GM12878 (cell line): ENCODE measurements around the gene PAGE5. TPM values are rescaled to one million over a fixed set of nuclear protein-coding genes. Genes with fewer than 3 reads are reported as not detected.

Experiments
- polyA plus RNA-seq, 11 experiments: library from polyadenylated mRNA; depleted of rRNA in 4 of 11; unstranded in 6 of 11; stranded (reverse) in 5 of 11; fragments of >200 nt; fragmentation: Nextera tagmentation in 4 of 11; fragmentation: Illumina TruSeq in 1 of 11; extraction: Ambion mirVana in 4 of 11; extraction: Trizol in 1 of 11; gene quantifications; 1 replicate in 1 of 11; 2 replicates in 10 of 11; pipeline versions ENCODE4 v1.2.1 to v1.2.3, GENCODE V29; 2011 to 2016; ENCODE audit warnings: inconsistent platforms in 2 of 11, missing spikeins in 2 of 11, low read depth in 1 of 11
- total RNA-seq, 4 experiments: library from RNA; depleted of rRNA in 3 of 4; stranded (reverse); fragments of >200 nt in 3 of 4; fragmentation: Illumina TruSeq in 1 of 4; extraction: Trizol in 1 of 4; gene quantifications; 2 replicates each; pipeline versions ENCODE4 v1.2.1 to v1.2.3, GENCODE V29; 2013 to 2021

Gene PAGE5
- total and polyA plus RNA-seq, 10 of the 15 experiments (the other 5 are each of a cell fraction or from before 2014, with no cell fraction given), result 0.23 to 3.7 (median 0.47) TPM; not detected in 6

Other genes starting within 250 kb of the PAGE5 start
- gene PFKFB1, start 226.2 kb upstream of the PAGE5 start, total RNA-seq (2014; rRNA removed), result 0.11 and 0.45 TPM in 2 replicates
- 0.27 and 0.41 TPM in 2 replicates for gene PFKFB1, start 226.2 kb upstream of the PAGE5 start, total RNA-seq (2014; rRNA removed; fragmentation: Illumina TruSeq; extraction: Trizol)
- gene PFKFB1, start 226.2 kb upstream of the PAGE5 start, total RNA-seq (2021), result 0.35 and 0.38 TPM in 2 replicates
- gene PFKFB1, start 226.2 kb upstream of the PAGE5 start, polyA plus RNA-seq (2011; rRNA removed), result 0.43 and 0.48 TPM in 2 replicates
- 0.44 and 1.00 TPM in 2 replicates for gene PFKFB1, start 226.2 kb upstream of the PAGE5 start, polyA plus RNA-seq (2014; fragmentation: Illumina TruSeq; extraction: Trizol)
- gene PFKFB1, start 226.2 kb upstream of the PAGE5 start, polyA plus RNA-seq (2014; fragmentation: Nextera tagmentation; extraction: Ambion mirVana), result under 1 TPM; 0.23 to 0.33 TPM
- 0.34 and 0.35 TPM in 2 replicates for gene PFKFB1, start 226.2 kb upstream of the PAGE5 start, polyA plus RNA-seq (2014; rRNA removed)
- gene PFKFB1, start 226.2 kb upstream of the PAGE5 start, polyA plus RNA-seq (2016; fragmentation: Nextera tagmentation; extraction: Ambion mirVana), result under 1 TPM; 0.13 to 0.59 TPM
- 14.3 and 14.9 TPM in 2 replicates for gene APEX2, start 220.0 kb upstream of the PAGE5 start, total RNA-seq (2014; rRNA removed)
- 15.4 and 17.3 TPM in 2 replicates for gene APEX2, start 220.0 kb upstream of the PAGE5 start, total RNA-seq (2014; rRNA removed; fragmentation: Illumina TruSeq; extraction: Trizol)
- 35.4 and 38.9 TPM in 2 replicates for gene APEX2, start 220.0 kb upstream of the PAGE5 start, total RNA-seq (2021)
- gene APEX2, start 220.0 kb upstream of the PAGE5 start, polyA plus RNA-seq (2011; rRNA removed), result 21.1 and 41.7 TPM in 2 replicates
- 24.5 and 35.7 TPM in 2 replicates for gene APEX2, start 220.0 kb upstream of the PAGE5 start, polyA plus RNA-seq (2014; fragmentation: Illumina TruSeq; extraction: Trizol)
- 10 to 100 TPM; 18.9 to 20.4 TPM for gene APEX2, start 220.0 kb upstream of the PAGE5 start, polyA plus RNA-seq (2014; fragmentation: Nextera tagmentation; extraction: Ambion mirVana)
- 43.5 and 44.2 TPM in 2 replicates for gene APEX2, start 220.0 kb upstream of the PAGE5 start, polyA plus RNA-seq (2014; rRNA removed)
- 10 to 100 TPM; 51.4 to 51.7 TPM for gene APEX2, start 220.0 kb upstream of the PAGE5 start, polyA plus RNA-seq (2016; fragmentation: Nextera tagmentation; extraction: Ambion mirVana)
- not detected in 2 replicates for gene ALAS2, start 189.4 kb upstream of the PAGE5 start, total RNA-seq (2014; rRNA removed)
- not detected in 2 replicates for gene ALAS2, start 189.4 kb upstream of the PAGE5 start, total RNA-seq (2014; rRNA removed; fragmentation: Illumina TruSeq; extraction: Trizol)
- not detected in 2 replicates for gene ALAS2, start 189.4 kb upstream of the PAGE5 start, total RNA-seq (2021)
- not detected in 2 replicates for gene ALAS2, start 189.4 kb upstream of the PAGE5 start, polyA plus RNA-seq (2011; rRNA removed)
- not detected in 2 replicates for gene ALAS2, start 189.4 kb upstream of the PAGE5 start, polyA plus RNA-seq (2014; fragmentation: Illumina TruSeq; extraction: Trizol)
- gene ALAS2, start 189.4 kb upstream of the PAGE5 start, polyA plus RNA-seq (2014; fragmentation: Nextera tagmentation; extraction: Ambion mirVana), result not detected
- not detected in 2 replicates for gene ALAS2, start 189.4 kb upstream of the PAGE5 start, polyA plus RNA-seq (2014; rRNA removed)
- not detected for gene ALAS2, start 189.4 kb upstream of the PAGE5 start, polyA plus RNA-seq (2016; fragmentation: Nextera tagmentation; extraction: Ambion mirVana)
- not detected in 2 replicates for gene PAGE2B, start 145.3 kb upstream of the PAGE5 start, total RNA-seq (2014; rRNA removed)
- not detected in 2 replicates for gene PAGE2B, start 145.3 kb upstream of the PAGE5 start, total RNA-seq (2014; rRNA removed; fragmentation: Illumina TruSeq; extraction: Trizol)
- not detected in 2 replicates for gene PAGE2B, start 145.3 kb upstream of the PAGE5 start, total RNA-seq (2021)
- 0.65 and 0.94 TPM in 2 replicates for gene PAGE2B, start 145.3 kb upstream of the PAGE5 start, polyA plus RNA-seq (2011; rRNA removed)
- gene PAGE2B, start 145.3 kb upstream of the PAGE5 start, polyA plus RNA-seq (2014; fragmentation: Illumina TruSeq; extraction: Trizol), result not detected in 2 replicates
- gene PAGE2B, start 145.3 kb upstream of the PAGE5 start, polyA plus RNA-seq (2014; fragmentation: Nextera tagmentation; extraction: Ambion mirVana), result under 1 TPM in 1 of 2 experiments, not detected in 1; 0.22 TPM
- 0.32 TPM in 1 of 2 replicates, not detected in the other for gene PAGE2B, start 145.3 kb upstream of the PAGE5 start, polyA plus RNA-seq (2014; rRNA removed)
- gene PAGE2B, start 145.3 kb upstream of the PAGE5 start, polyA plus RNA-seq (2016; fragmentation: Nextera tagmentation; extraction: Ambion mirVana), result not detected
- not detected in 2 replicates for gene PAGE2, start 131.3 kb upstream of the PAGE5 start, total RNA-seq (2014; rRNA removed)
- gene PAGE2, start 131.3 kb upstream of the PAGE5 start, total RNA-seq (2014; rRNA removed; fragmentation: Illumina TruSeq; extraction: Trizol), result not detected in 2 replicates
- not detected in 2 replicates for gene PAGE2, start 131.3 kb upstream of the PAGE5 start, total RNA-seq (2021)
- 0.81 and 0.85 TPM in 2 replicates for gene PAGE2, start 131.3 kb upstream of the PAGE5 start, polyA plus RNA-seq (2011; rRNA removed)
- not detected in 2 replicates for gene PAGE2, start 131.3 kb upstream of the PAGE5 start, polyA plus RNA-seq (2014; fragmentation: Illumina TruSeq; extraction: Trizol)
- gene PAGE2, start 131.3 kb upstream of the PAGE5 start, polyA plus RNA-seq (2014; fragmentation: Nextera tagmentation; extraction: Ambion mirVana), result not detected
- gene PAGE2, start 131.3 kb upstream of the PAGE5 start, polyA plus RNA-seq (2014; rRNA removed), result not detected in 2 replicates
- gene PAGE2, start 131.3 kb upstream of the PAGE5 start, polyA plus RNA-seq (2016; fragmentation: Nextera tagmentation; extraction: Ambion mirVana), result not detected
- gene PAGE3, start 44.6 kb downstream of the PAGE5 start, total RNA-seq (2014; rRNA removed), result not detected in 2 replicates
- gene PAGE3, start 44.6 kb downstream of the PAGE5 start, total RNA-seq (2014; rRNA removed; fragmentation: Illumina TruSeq; extraction: Trizol), result not detected in 2 replicates
- not detected in 2 replicates for gene PAGE3, start 44.6 kb downstream of the PAGE5 start, total RNA-seq (2021)
- not detected in 2 replicates for gene PAGE3, start 44.6 kb downstream of the PAGE5 start, polyA plus RNA-seq (2011; rRNA removed)
- not detected in 2 replicates for gene PAGE3, start 44.6 kb downstream of the PAGE5 start, polyA plus RNA-seq (2014; fragmentation: Illumina TruSeq; extraction: Trizol)
- gene PAGE3, start 44.6 kb downstream of the PAGE5 start, polyA plus RNA-seq (2014; fragmentation: Nextera tagmentation; extraction: Ambion mirVana), result not detected
- not detected in 2 replicates for gene PAGE3, start 44.6 kb downstream of the PAGE5 start, polyA plus RNA-seq (2014; rRNA removed)
- not detected for gene PAGE3, start 44.6 kb downstream of the PAGE5 start, polyA plus RNA-seq (2016; fragmentation: Nextera tagmentation; extraction: Ambion mirVana)
- 20.6 and 21.9 TPM in 2 replicates for gene MAGEH1, start 231.8 kb downstream of the PAGE5 start, total RNA-seq (2014; rRNA removed)
- 17.0 and 18.6 TPM in 2 replicates for gene MAGEH1, start 231.8 kb downstream of the PAGE5 start, total RNA-seq (2014; rRNA removed; fragmentation: Illumina TruSeq; extraction: Trizol)
- gene MAGEH1, start 231.8 kb downstream of the PAGE5 start, total RNA-seq (2021), result 13.1 and 13.2 TPM in 2 replicates
- gene MAGEH1, start 231.8 kb downstream of the PAGE5 start, polyA plus RNA-seq (2011; rRNA removed), result 18.0 and 20.6 TPM in 2 replicates
- 13.2 and 16.4 TPM in 2 replicates for gene MAGEH1, start 231.8 kb downstream of the PAGE5 start, polyA plus RNA-seq (2014; fragmentation: Illumina TruSeq; extraction: Trizol)
- 1 to 10 TPM; 8.7 to 9.1 TPM for gene MAGEH1, start 231.8 kb downstream of the PAGE5 start, polyA plus RNA-seq (2014; fragmentation: Nextera tagmentation; extraction: Ambion mirVana)
- gene MAGEH1, start 231.8 kb downstream of the PAGE5 start, polyA plus RNA-seq (2014; rRNA removed), result 20.9 and 23.7 TPM in 2 replicates
- 10 to 100 TPM; 24.0 to 25.2 TPM for gene MAGEH1, start 231.8 kb downstream of the PAGE5 start, polyA plus RNA-seq (2016; fragmentation: Nextera tagmentation; extraction: Ambion mirVana)